Upper lobe of right lung (tissue), 1 donor: ENCODE measurements around the gene ENPP5. TPM values are rescaled to one million over a fixed set of nuclear protein-coding genes. Genes with fewer than 3 reads are reported as not detected.
A peak's percentile ranks its signal among the peaks of the same experiment; 100 is the strongest.

ENCODE experiments used
- ATAC-seq: fragments of 200-7000 bp; cut with Tn5 transposase; one replicate; pipeline ENCODE4 v1.9.1; 2020; ENCODE audit warnings: mild to moderate bottlenecking, moderate library complexity
- DNase-seq: peaks from one replicate; pipeline ENCODE4 v3.0.0-alpha.2; 2020
- H3K27ac ChIP-seq: fragments of 200-600 bp; one replicate; pipeline ENCODE4 v1.8.0; 2022
- H3K27me3 ChIP-seq: fragments of 200-600 bp; one replicate; pipeline ENCODE4 v1.8.0; 2022; ENCODE audit warnings: mild to moderate bottlenecking
- H3K36me3 ChIP-seq: fragments of 200-600 bp; one replicate; pipeline ENCODE4 v1.8.0; 2022
- H3K4me1 ChIP-seq: fragments of 200-600 bp; one replicate; pipeline ENCODE4 v1.8.0; 2022
- H3K4me3 ChIP-seq: fragments of 200-600 bp; one replicate; pipeline ENCODE4 v1.8.0; 2022; ENCODE audit warnings: mild to moderate bottlenecking
- H3K9me3 ChIP-seq: fragments of 200-600 bp; one replicate; pipeline ENCODE4 v1.8.0; 2022
- intact Hi-C: fragments of 100-400 bp; cut with DNase I; formaldehyde crosslinking; loops from one replicate; pipeline ENCODE4 v1.11.0; 2022
- total RNA-seq: library from RNA; stranded (reverse); fragmentation: NEBNext Ultra II Directional; extraction: Animal tissue kit (Norgen Biotek cat#: 25700); gene quantifications from one replicate; pipeline ENCODE4 v1.2.1, GENCODE V29; 2021
- TF ChIP-seq, protein P1 (sequence below): fragments of 200-600 bp; IDR thresholded peaks from one replicate; pipeline ENCODE4 v1.8.0; 2022; ENCODE audit warnings: antibody characterized with exemption
- donor health status: DM: no; HTN: yes; CAD: no; lungs with severe emphysema.

ENPP5 gene
- total RNA-seq, 1 donor from 2014 or later = 7.3 TPM

DNA sequence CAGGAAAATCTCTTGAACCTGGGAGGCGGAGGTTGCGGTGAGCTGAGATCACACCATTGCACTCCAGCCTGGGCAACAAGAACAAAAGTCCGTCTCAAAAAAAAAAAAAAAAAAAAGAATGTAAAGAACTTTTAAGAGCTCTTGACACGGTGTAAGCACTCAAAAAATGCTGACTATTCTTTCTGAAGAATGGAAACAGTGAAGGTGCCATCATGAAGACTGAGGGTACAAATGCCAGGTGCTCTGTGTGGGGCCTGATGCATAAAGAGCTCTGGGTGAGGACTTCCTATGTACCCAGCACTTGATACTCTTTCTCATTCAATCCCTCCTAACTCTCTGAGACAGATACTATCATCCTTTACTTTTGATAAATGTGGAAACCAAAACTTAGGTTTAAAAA lies 45.0 kb upstream of the ENPP5 start:
- intact Hi-C loops = no loop called here
- H3K27me3 ChIP-seq = no peaks in the 10 kb centered on the region
- H3K9me3 ChIP-seq = no peaks in the 10 kb centered on the region
- TF ChIP-seq, protein P1, sequence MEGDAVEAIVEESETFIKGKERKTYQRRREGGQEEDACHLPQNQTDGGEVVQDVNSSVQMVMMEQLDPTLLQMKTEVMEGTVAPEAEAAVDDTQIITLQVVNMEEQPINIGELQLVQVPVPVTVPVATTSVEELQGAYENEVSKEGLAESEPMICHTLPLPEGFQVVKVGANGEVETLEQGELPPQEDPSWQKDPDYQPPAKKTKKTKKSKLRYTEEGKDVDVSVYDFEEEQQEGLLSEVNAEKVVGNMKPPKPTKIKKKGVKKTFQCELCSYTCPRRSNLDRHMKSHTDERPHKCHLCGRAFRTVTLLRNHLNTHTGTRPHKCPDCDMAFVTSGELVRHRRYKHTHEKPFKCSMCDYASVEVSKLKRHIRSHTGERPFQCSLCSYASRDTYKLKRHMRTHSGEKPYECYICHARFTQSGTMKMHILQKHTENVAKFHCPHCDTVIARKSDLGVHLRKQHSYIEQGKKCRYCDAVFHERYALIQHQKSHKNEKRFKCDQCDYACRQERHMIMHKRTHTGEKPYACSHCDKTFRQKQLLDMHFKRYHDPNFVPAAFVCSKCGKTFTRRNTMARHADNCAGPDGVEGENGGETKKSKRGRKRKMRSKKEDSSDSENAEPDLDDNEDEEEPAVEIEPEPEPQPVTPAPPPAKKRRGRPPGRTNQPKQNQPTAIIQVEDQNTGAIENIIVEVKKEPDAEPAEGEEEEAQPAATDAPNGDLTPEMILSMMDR = no peak
- ATAC-seq (peak; percentile 60), DNase-seq (no peak)
- H3K36me3 ChIP-seq = no peaks in the 10 kb centered on the region
- no peak overlapping the region for H3K4me3 ChIP-seq
- no peaks in the 10 kb centered on the region for H3K4me1 ChIP-seq
- no peak overlapping the region for H3K27ac ChIP-seq

DNA sequence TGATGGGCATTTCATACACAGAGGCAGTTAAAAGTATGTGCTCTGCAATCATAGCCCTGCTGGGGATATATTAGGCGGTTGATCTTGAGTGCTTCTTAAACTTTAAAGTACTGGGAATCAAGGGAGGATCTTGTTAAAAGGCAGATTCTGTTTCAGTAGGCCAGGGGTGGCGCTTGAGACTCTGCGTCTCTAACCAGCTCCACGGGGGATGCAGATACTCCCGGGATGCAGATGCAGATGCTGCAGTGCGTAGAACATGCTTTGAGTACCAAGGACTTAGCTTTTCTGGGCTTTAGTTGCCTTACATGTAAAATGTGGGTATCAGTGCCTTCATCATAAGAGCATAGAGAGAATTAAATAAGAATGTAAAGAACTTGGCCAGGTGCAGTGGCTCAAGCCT lies 44.4 kb upstream of the ENPP5 start:
- ATAC-seq = no peak
- no peak overlapping the region for H3K27ac ChIP-seq
- no peaks in the 10 kb centered on the region for H3K36me3 ChIP-seq
- no peak overlapping the region for H3K4me3 ChIP-seq
- no peak for DNase-seq
- TF ChIP-seq, protein P1 = no peak
- no peaks in the 10 kb centered on the region for H3K4me1 ChIP-seq
- no peaks in the 10 kb centered on the region for H3K27me3 ChIP-seq
- no peaks in the 10 kb centered on the region for H3K9me3 ChIP-seq
- intact Hi-C loops = no loop called here

- Histone ChIP-seq H3K4me1 (no peaks in the 10 kb centered on the region), H3K9me3 (no peaks in the 10 kb centered on the region), H3K27ac (no peak overlapping the region), H3K4me3 (no peak overlapping the region), H3K36me3 (no peaks in the 10 kb centered on the region), H3K27me3 (no peaks in the 10 kb centered on the region)
- intact Hi-C loops = no loop called here
- TF ChIP-seq, protein P1 = no peak
- no peak for ATAC-seq
- DNase-seq = no peak
Observed at GRCh38 chr6:46211917-46212316, 41.1 kb upstream of the ENPP5 start.

DNA sequence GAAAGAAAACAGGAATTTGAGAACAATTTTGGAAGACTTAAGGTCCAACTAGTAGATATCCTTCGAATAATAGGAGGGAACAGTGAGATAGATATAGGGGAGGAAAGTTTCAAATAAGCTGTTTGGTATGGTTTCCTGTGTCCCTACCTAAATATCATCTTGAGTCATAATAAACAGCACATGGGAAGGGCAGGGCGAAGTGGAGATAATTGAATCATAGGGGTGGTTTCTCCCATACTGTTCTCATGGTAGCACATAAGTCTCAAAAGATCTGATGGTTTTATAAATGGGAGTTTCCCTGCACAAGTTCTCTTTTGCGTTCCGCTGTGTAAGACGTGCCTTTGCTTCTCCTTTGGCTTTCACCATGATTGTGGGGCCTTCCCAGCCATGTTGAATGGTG lies 39.5 kb upstream of the ENPP5 start:
- TF ChIP-seq, protein P1 = no peak

GRCh38 chr6:46208303-46208702 lies 37.5 kb upstream of the ENPP5 start:
- no peak overlapping the region for H3K4me3 ChIP-seq
- intact Hi-C loops = no loop called here
- DNase-seq (no peak), ATAC-seq (no peak)
- H3K9me3 ChIP-seq = no peaks in the 10 kb centered on the region
- no peak overlapping the region for H3K27ac ChIP-seq
- TF ChIP-seq, protein P1 = no peak
- H3K36me3 ChIP-seq = no peaks in the 10 kb centered on the region
- no peaks in the 10 kb centered on the region for H3K27me3 ChIP-seq
- no peaks in the 10 kb centered on the region for H3K4me1 ChIP-seq

More for the DNA sequence above, 39.5 kb upstream of the ENPP5 start:
- H3K27ac ChIP-seq = no peak overlapping the region
- ATAC-seq (no peak), DNase-seq (no peak)
- intact Hi-C loops = no loop called here
- H3K27me3 ChIP-seq = no peaks in the 10 kb centered on the region
- no peaks in the 10 kb centered on the region for H3K4me1 ChIP-seq
- no peaks in the 10 kb centered on the region for H3K36me3 ChIP-seq
- H3K9me3 ChIP-seq = no peaks in the 10 kb centered on the region
- no peak overlapping the region for H3K4me3 ChIP-seq

- no peak overlapping the region for H3K4me3 ChIP-seq
- no peak for ATAC-seq
- H3K9me3 ChIP-seq = no peaks in the 10 kb centered on the region
- TF ChIP-seq, protein P1 = no peak
- no peaks in the 10 kb centered on the region for H3K27me3 ChIP-seq
- intact Hi-C loops = no loop called here
- no peaks in the 10 kb centered on the region for H3K36me3 ChIP-seq
- no peak overlapping the region for H3K27ac ChIP-seq
- DNase-seq = no peak
- H3K4me1 ChIP-seq = no peaks in the 10 kb centered on the region
Observed at GRCh38 chr6:46207174-46207573, 36.4 kb upstream of the ENPP5 start.
